Central memory CD8-positive, alpha-beta T cell (primary cell): Measurements from ENCODE around the gene BSG.

ENCODE experiments used
- ATAC-seq: fragments of 150-1000 bp; cut with Tn5 transposase; replicated peaks from 2 replicates; pipeline ENCODE4 v1.10.0; 2022; ENCODE audit warnings: mild to moderate bottlenecking, moderate FRiP score, moderate number of reproducible peaks; ENCODE audit not compliant: poor library complexity, severe bottlenecking; ENCODE audit errors: extremely low read depth
- DNase-seq, 2 donors: peaks; one replicate each; pipeline ENCODE4 v3.0.0; 2021; ENCODE audit warnings: low spot score in 2 of 2
- H3K27ac Mint-ChIP-seq: one replicate; pipeline ENCODE4 v1.8.0; 2022; ENCODE audit warnings: low read depth, mild to moderate bottlenecking, moderate library complexity, mixed read lengths
- H3K27me3 Mint-ChIP-seq: one replicate; pipeline ENCODE4 v1.8.0; 2022; ENCODE audit warnings: mixed read lengths
- H3K36me3 Mint-ChIP-seq: one replicate; pipeline ENCODE4 v1.8.0; 2022; ENCODE audit warnings: mild to moderate bottlenecking, moderate library complexity, mixed read lengths; ENCODE audit not compliant: insufficient read depth
- H3K4me1 Mint-ChIP-seq: one replicate; pipeline ENCODE4 v1.8.0; 2022; ENCODE audit warnings: mixed read lengths
- H3K4me3 Mint-ChIP-seq: one replicate; pipeline ENCODE4 v1.8.0; 2022; ENCODE audit warnings: mild to moderate bottlenecking, moderate library complexity, mixed read lengths
- H3K9me3 Mint-ChIP-seq: one replicate; pipeline ENCODE4 v1.8.0; 2022; ENCODE audit warnings: mixed read lengths

The BSG gene

DNA sequence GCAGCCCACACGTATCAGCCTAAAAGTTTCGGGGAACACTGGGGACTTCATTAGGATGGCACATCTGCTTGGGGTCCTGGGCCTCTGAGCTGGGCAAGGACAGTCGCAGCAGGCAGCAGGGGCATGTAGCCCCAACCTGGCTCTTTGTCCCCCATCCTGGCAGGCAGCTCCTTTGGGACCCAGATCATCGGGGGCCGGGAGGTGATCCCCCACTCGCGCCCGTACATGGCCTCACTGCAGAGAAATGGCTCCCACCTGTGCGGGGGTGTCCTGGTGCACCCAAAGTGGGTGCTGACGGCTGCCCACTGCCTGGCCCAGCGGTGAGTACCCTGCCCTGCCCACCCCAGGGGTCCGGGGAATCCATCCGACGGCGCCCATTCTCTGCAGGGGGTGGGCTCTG is 25.3 kb upstream of the BSG start:
- Mint-ChIP-seq H3K9me3 (no peaks in the 10 kb centered on the region), H3K27me3 (no peaks in the 10 kb centered on the region), H3K36me3 (peaks cover 33% of the 10 kb centered on the region), H3K4me3 (no peak overlapping the region), H3K27ac (no peak overlapping the region), H3K4me1 (peaks cover 33% of the 10 kb centered on the region)
- ATAC-seq (no peak), DNase-seq (no peak)

DNA sequence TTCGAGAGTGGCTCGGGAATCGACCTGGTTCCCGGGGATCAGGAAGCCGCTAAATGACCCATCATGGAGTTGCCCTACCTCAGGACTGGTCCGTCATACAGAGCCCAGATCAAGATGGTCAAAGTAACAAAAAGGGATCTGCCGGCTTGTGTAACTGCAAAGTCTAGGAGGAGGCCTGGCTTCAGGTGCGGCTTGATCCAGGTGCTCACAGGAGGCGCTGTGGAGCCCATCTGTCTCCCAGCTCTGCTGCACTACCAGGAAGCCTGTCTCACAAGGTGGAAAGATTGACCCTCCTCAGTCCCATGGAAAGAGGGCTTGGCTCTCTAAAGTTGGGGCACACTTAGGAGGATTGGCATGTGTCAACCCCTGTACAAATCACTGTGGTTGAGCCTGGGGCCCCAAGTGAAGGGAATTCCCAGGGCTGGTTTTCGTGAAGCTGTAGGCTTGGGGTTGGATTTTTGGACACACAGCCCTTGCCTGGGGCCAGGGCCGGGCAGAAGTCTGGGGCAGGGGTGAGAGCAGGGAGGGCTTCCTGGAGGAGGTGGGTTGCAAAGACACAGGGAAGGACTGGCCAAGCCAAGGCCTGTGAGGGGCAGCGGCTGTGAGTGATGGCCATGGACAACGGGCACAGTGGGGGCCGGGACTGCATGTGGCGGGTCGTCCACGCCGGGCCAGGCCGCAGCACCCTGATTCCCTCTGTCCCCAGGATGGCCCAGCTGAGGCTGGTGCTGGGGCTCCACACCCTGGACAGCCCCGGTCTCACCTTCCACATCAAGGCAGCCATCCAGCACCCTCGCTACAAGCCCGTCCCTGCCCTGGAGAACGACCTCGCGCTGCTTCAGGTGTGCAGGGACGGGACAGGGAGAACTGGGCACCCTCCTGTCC is 24.3 kb upstream of the BSG start:
- ATAC-seq (no peak), DNase-seq (no peak)
- peak overlapping the region; percentile 68 for H3K27ac Mint-ChIP-seq
- H3K36me3 Mint-ChIP-seq = peaks cover 33% of the 10 kb centered on the region
- no peak overlapping the region for H3K4me3 Mint-ChIP-seq
- H3K4me1 Mint-ChIP-seq = peaks cover 32% of the 10 kb centered on the region
- H3K27me3 Mint-ChIP-seq = no peaks in the 10 kb centered on the region
- no peaks in the 10 kb centered on the region for H3K9me3 Mint-ChIP-seq

DNA sequence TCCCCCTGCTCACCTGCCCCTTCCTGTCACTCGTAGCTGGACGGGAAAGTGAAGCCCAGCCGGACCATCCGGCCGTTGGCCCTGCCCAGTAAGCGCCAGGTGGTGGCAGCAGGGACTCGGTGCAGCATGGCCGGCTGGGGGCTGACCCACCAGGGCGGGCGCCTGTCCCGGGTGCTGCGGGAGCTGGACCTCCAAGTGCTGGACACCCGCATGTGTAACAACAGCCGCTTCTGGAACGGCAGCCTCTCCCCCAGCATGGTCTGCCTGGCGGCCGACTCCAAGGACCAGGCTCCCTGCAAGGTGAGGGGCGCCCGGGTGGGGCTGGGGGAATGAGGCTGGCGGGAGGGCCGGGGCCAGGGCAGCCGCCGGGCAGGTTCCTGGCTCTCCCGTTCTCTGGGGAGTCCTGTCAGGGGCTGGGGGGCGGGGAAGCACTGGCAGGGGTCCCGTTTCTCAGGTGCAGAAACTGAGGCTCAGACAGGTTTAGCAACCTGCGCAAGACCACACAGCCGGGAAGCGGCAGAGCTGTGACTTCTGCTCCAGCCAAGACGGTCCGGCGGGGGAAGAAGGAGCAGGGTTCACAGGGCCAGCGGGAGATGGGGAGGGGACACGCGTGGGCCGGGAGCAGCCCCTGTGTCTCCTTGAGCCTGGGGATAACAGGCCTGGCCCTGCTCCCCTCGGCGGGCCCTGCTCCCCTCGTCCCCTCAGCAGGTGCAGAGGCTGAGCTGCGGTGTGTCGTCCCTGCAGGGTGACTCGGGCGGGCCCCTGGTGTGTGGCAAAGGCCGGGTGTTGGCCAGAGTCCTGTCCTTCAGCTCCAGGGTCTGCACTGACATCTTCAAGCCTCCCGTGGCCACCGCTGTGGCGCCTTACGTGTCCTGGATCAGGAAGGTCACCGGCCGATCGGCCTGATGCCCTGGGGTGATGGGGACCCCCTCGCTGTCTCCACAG is 23.2 kb upstream of the BSG start:
- Mint-ChIP-seq H3K27ac (no peak overlapping the region), H3K9me3 (no peaks in the 10 kb centered on the region), H3K36me3 (peaks cover 22% of the 10 kb centered on the region), H3K27me3 (no peaks in the 10 kb centered on the region), H3K4me3 (no peak overlapping the region), H3K4me1 (peaks cover 22% of the 10 kb centered on the region)
- ATAC-seq = no peak
- DNase-seq = no peak

DNA sequence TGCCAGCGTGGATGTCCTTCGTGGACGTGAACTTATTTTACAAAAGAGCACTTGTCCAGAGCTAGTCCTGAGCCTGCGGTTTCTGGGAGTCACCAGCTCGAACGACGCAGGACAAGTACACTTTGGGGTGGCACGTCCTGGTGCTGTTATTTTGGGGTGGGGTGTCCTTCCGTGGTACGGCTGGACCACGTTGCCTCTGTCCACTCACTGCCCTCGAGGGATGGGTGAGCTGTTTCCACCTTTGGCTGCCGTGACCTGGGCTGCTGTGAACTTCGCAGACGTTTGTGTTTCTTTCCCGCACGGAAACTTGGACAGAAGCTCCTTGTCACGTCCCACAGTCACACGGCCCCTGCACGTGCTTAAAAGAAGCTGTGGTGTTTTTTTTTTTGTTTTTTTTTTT is 17.6 kb upstream of the BSG start:
- no peak for DNase-seq
- Mint-ChIP-seq H3K9me3 (no peaks in the 10 kb centered on the region), H3K27me3 (no peaks in the 10 kb centered on the region), H3K4me1 (peaks cover 5% of the 10 kb centered on the region), H3K4me3 (no peak overlapping the region), H3K36me3 (no peaks in the 10 kb centered on the region), H3K27ac (no peak overlapping the region)
- no peak for ATAC-seq

DNA sequence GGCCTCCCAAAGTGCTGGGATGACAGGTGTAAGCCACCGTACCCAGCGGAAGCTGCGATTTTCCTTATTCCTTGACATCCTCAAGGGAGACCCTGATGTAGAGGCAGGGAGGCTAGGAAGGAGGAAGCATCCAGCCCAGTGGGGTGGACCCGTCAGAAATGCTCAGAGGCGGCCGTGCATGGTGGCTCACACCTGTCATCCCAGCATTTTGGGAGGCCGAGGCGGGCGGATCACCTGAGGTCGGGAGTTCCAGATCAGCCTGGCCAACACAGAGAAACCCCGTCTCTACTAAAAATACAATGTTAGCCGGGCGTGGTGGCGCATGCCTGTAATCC is 17.0 kb upstream of the BSG start:
- no peak overlapping the region for H3K4me3 Mint-ChIP-seq
- ATAC-seq = no peak
- peaks cover 5% of the 10 kb centered on the region for H3K4me1 Mint-ChIP-seq

DNA sequence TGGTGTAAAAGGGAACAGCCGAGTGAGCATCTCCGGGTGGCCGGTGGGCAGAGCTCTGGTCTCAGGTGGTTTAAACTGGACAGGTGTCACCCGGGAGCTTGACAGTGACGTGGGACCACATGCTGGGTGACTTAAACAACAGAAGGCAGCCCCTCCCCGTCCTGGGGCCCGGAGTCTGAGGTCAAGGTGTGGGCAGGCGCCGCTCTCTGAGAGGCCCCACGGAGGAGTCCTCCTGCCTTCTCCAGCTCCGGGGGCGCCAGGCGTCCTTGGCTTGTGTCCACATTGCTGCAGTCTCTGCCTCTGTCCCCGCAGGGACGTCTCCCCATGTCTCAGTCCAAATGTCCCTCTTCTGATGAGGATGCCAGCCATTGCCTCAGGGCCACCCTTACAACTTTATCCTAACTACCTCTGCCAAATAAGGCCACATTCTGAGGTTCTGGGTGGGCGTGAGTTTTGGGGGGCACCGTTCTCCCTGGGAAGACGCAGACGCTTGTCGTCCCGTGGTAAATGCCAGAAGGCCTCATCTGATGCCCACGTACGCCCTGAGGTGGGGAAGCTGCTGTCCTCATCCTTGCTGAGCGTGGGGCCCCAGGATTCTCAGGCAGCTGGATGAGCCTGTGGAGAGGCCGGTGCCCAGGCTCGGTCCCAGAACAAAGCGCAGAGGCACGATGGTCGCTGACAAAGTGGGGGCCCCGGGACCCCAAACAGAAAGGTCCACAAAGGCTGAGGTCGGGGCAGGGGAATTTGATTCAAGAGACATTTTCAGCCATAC is 15.6 kb upstream of the BSG start:
- ATAC-seq = no peak
- Mint-ChIP-seq H3K27me3 (no peaks in the 10 kb centered on the region), H3K36me3 (no peaks in the 10 kb centered on the region), H3K4me3 (no peak overlapping the region), H3K27ac (no peak overlapping the region), H3K4me1 (peaks cover 1% of the 10 kb centered on the region), H3K9me3 (no peaks in the 10 kb centered on the region)
- no peak for DNase-seq

More for the DNA sequence above, 17.0 kb upstream of the BSG start:
- no peaks in the 10 kb centered on the region for H3K36me3 Mint-ChIP-seq
- no peaks in the 10 kb centered on the region for H3K27me3 Mint-ChIP-seq
- no peak overlapping the region for H3K27ac Mint-ChIP-seq
- DNase-seq = no peak
- no peaks in the 10 kb centered on the region for H3K9me3 Mint-ChIP-seq

DNA sequence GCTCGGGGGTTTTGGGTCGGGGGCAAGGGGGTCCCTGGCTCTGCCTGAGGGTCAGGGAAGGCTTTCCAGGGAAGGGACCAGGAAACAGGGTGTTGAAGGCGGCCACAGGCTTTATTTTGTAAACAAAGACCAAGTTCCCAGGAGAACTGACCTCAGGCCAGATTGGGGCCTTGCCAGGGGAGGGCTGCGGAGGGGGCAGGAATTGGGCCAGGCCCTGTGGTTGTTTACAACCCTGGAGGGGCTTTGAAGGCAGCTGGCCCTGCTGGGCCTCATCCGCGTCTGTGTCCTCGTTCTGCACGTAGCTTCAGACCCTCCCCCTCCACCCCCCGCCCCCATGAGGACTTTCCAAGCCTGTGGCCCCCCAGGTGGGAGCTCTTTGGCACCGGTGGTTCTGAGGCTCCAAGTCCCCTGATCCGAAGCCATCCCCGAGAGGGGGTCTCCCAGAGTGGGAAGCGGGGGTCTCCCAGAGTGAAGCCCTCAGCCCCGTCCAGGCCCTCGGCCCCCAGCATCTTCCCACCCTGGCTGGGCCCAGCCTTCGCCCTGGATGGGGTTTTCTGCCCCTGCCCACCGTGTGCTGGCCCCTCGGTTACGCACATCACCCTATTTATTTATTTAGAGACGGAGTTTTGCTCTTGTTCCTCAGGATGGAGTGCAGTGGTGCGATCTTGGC is 13.5 kb upstream of the BSG start:
- Mint-ChIP-seq H3K27ac (no peak overlapping the region), H3K4me3 (no peak overlapping the region), H3K9me3 (no peaks in the 10 kb centered on the region), H3K36me3 (no peaks in the 10 kb centered on the region), H3K27me3 (no peaks in the 10 kb centered on the region), H3K4me1 (no peaks in the 10 kb centered on the region)
- DNase-seq (no peak), ATAC-seq (no peak)

DNA sequence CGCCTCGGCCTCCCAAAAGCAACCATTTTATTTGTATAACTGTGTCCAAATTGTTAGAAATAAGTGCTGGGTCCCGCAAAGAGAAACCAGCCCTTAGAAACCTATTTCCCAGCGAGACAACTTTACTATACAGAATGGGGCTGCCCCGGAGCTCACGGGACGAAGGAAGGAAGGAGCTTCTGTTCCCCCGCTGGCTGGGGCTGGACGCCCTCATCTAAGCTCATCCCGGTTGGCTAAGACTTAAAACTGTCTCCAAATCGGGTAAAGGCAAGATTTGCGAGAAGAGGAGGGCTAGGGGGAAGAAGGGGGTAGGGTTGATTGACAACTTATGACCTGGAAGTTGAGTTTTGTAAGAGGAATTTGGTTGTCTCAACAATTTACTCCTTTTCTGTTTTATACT is 12.3 kb upstream of the BSG start:
- no peak overlapping the region for H3K4me3 Mint-ChIP-seq
- H3K4me1 Mint-ChIP-seq = no peaks in the 10 kb centered on the region
- no peaks in the 10 kb centered on the region for H3K27me3 Mint-ChIP-seq
- ATAC-seq = no peak
- H3K9me3 Mint-ChIP-seq = no peaks in the 10 kb centered on the region
- H3K27ac Mint-ChIP-seq = no peak overlapping the region
- H3K36me3 Mint-ChIP-seq = no peaks in the 10 kb centered on the region
- DNase-seq = no peak

DNA sequence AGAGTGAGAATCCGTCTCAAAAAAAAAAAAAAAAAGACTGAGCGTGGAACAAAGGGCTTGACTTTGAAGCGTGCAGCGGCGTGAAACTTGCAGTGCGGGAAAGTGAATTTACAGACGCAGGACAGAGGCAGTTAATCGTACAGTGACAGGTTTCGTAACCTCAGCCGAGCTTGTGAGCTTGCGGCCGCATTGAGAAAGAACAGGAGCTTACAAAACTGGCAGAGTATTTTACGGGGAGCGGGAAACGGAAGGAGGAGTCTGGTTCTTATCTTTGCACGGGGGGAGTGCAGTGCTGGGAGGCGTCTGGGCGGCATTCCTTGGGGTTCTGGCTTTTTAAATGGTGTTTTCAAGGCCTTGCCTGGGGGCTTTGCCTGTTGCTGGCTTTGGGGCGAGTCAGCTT is 6.0 kb upstream of the BSG start:
- no peaks in the 10 kb centered on the region for H3K9me3 Mint-ChIP-seq
- no peak for ATAC-seq
- peaks cover 24% of the 10 kb centered on the region for H3K36me3 Mint-ChIP-seq
- no peaks in the 10 kb centered on the region for H3K27me3 Mint-ChIP-seq
- peaks cover 7% of the 10 kb centered on the region for H3K4me1 Mint-ChIP-seq
- no peak overlapping the region for H3K4me3 Mint-ChIP-seq
- H3K27ac Mint-ChIP-seq = no peak overlapping the region
- DNase-seq = no peak

DNA sequence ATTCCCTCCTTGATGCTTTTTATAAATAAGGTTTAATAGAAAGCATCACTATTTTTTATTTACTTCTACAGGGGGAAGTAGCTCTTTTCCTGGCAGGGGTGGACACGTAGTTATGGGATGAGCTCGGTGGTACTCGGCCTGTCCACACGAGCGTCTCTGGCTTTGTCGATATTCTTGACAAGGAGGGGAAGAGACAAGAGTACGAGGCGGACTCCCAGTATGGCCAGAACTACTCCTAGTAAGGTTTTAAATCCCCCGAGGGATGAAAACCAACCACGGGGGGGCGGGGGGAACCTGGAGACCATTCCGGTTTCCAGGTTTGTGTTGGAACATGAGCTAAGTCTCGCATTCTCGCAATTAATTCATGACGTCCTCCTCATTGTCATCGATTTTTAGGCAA is 5.6 kb upstream of the BSG start:
- ATAC-seq = no peak
- H3K36me3 Mint-ChIP-seq = peaks cover 24% of the 10 kb centered on the region
- H3K4me1 Mint-ChIP-seq = peaks cover 9% of the 10 kb centered on the region
- DNase-seq = no peak
- H3K27me3 Mint-ChIP-seq = no peaks in the 10 kb centered on the region
- H3K9me3 Mint-ChIP-seq = no peaks in the 10 kb centered on the region
- H3K4me3 Mint-ChIP-seq = no peak overlapping the region
- H3K27ac Mint-ChIP-seq = no peak overlapping the region

DNA sequence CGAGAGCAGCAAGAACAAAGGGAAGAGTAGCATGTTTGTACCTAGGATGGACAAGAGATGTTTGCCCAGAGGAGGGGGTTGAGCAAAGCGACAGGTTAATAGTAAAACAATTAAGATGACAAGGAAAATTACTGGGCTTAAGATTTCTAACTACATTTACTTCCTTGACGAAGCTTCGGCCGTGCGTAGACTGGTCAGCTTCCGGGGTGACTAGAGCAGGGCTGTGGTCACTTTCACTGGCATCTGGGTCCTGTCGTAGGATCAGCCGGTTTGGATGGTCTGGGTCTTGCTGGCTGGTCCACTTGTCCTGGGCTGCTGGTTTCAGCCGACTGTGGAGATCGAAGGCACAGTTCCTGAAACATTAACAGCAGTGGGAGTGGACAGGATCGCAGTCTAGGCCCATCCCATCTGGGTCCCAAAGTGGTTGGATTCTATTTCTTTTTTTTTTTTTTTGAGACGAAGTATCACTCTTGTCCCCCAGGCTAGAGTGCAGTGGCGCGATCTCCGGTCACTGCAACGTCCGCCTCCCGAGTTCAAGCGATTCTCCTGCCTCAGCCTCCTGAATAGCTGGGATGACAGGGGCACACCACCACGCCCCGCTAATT is 5.0 kb upstream of the BSG start:
- Mint-ChIP-seq H3K4me3 (no peak overlapping the region), H3K9me3 (no peaks in the 10 kb centered on the region), H3K4me1 (peaks cover 15% of the 10 kb centered on the region), H3K27ac (peak overlapping the region; percentile 67), H3K27me3 (no peaks in the 10 kb centered on the region), H3K36me3 (peaks cover 27% of the 10 kb centered on the region)
- ATAC-seq (no peak), DNase-seq (no peak)

DNA sequence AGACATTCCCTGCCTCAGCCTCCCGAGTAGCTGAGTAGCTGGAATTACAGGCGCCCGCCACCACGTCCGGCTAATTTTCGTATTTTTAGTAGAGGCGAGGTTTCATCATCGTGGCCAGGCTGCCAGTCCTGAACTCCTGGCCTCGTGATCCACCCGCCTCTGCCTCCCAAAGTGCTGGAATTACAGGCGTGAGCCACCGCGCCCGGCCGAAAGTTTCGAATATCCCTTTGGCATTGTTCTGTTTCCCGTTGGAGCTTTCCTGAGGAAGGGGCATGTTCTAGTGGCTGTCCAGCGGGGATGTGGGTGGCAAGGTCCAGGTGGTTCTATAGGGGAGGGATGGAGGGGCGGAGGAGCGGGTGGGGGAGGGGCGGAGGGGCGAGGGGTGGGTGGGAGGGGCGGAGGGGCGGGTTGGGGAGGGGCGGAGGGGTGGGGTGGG is 2.1 kb upstream of the BSG start:
- DNase-seq (no peak), ATAC-seq (no peak)
- no peaks in the 10 kb centered on the region for H3K9me3 Mint-ChIP-seq
- H3K27ac Mint-ChIP-seq = peak overlapping the region; percentile 94
- H3K4me3 Mint-ChIP-seq = peak overlapping the region; percentile 55
- peaks cover 29% of the 10 kb centered on the region for H3K36me3 Mint-ChIP-seq
- peaks cover 32% of the 10 kb centered on the region for H3K4me1 Mint-ChIP-seq
- H3K27me3 Mint-ChIP-seq = no peaks in the 10 kb centered on the region
